HepG2 (cell line): Measurements from ENCODE around the gene GRAMD1A. TPM values are rescaled to one million over a fixed set of nuclear protein-coding genes. Genes with fewer than 3 reads are reported as not detected.

Experiments used
- ARHGAP35 ChIP-seq: sonication (generic); formaldehyde crosslinking; IDR thresholded peaks from 2 replicates; pipeline ENCODE4 v1.9.0; 2022; ENCODE audit warnings: mild to moderate bottlenecking, inconsistent platforms, moderate library complexity, missing genetic modification reagents, borderline replicate concordance
- ARID2 ChIP-seq: sonication (generic); formaldehyde crosslinking; IDR thresholded peaks from 2 replicates; pipeline ENCODE4 v1.8.1; 2022; ENCODE audit warnings: mild to moderate bottlenecking, missing genetic modification reagents, borderline replicate concordance
- DNMT3B ChIP-seq: conservative IDR thresholded peaks from 2 replicates; pipeline ENCODE4 v1.6.1; 2016; ENCODE audit warnings: missing biosample characterization, control low read depth
- FOSL2 ChIP-seq: sonication (generic); formaldehyde crosslinking; IDR thresholded peaks from 2 replicates; pipeline ENCODE4 v1.4.0; 2020; ENCODE audit warnings: missing genetic modification reagents
- HES4 ChIP-seq: sonication (generic); formaldehyde crosslinking; IDR thresholded peaks from 2 replicates; pipeline ENCODE4 v1.9.0; 2021; ENCODE audit warnings: mild to moderate bottlenecking, missing genetic modification reagents, borderline replicate concordance
- HMG20A ChIP-seq: IDR thresholded peaks from 2 replicates; pipeline ENCODE4 v1.6.1; 2016; ENCODE audit warnings: borderline replicate concordance
- NFATC3 ChIP-seq: sonication (generic); formaldehyde crosslinking; IDR thresholded peaks from 2 replicates; pipeline ENCODE4 v1.5.1; 2020; ENCODE audit warnings: mild to moderate bottlenecking, missing genetic modification reagents
- NR2F6 ChIP-seq, 2 experiments: IDR thresholded peaks; 2 replicates each; pipeline ENCODE4 v1.6.1; 2016; ENCODE audit warnings: antibody characterized with exemption in 1 of 2, mild to moderate bottlenecking in 1 of 2
- PAF1 ChIP-seq: IDR thresholded peaks from 2 replicates; pipeline ENCODE4 v1.6.1; 2016; ENCODE audit warnings: missing genetic modification reagents, missing compliant biosample characterization
- PAWR ChIP-seq: sonication (generic); formaldehyde crosslinking; IDR thresholded peaks from 2 replicates; pipeline ENCODE4 v1.4.0; 2020; ENCODE audit warnings: missing genetic modification reagents, mild to moderate bottlenecking, borderline replicate concordance
- RBFOX2 ChIP-seq: fragments of 200-400 bp; formaldehyde crosslinking; IDR thresholded peaks from 2 replicates; pipeline ENCODE4 v1.6.1; 2017; ENCODE audit warnings: low read depth, mild to moderate bottlenecking, low read length
- SAFB2 ChIP-seq: sonication (generic); formaldehyde crosslinking; IDR thresholded peaks from 2 replicates; pipeline ENCODE4 v1.5.1; 2020; ENCODE audit warnings: missing genetic modification reagents, low read depth, mild to moderate bottlenecking, borderline replicate concordance
- TGIF2 ChIP-seq: IDR thresholded peaks from 2 replicates; pipeline ENCODE4 v1.6.1; 2016; ENCODE audit warnings: control low read depth, missing compliant biosample characterization
- XRCC5 ChIP-seq: fragments of 200-400 bp; formaldehyde crosslinking; optimal IDR thresholded peaks from 2 replicates; pipeline ENCODE3; 2017; ENCODE audit warnings: mild to moderate bottlenecking, low read length
- ZFP62 ChIP-seq: sonication (generic); formaldehyde crosslinking; IDR thresholded peaks from 2 replicates; pipeline ENCODE4 v1.4.0; 2020; ENCODE audit warnings: missing genetic modification reagents
- ZNF136 ChIP-seq: sonication (generic); formaldehyde crosslinking; IDR thresholded peaks from 2 replicates; pipeline ENCODE4 v1.8.1; 2022; ENCODE audit warnings: low read depth, mild to moderate bottlenecking, moderate library complexity, missing genetic modification reagents
- ZNF282 ChIP-seq: fragments of 450-650 bp; IDR thresholded peaks from 2 replicates; pipeline ENCODE4 v1.6.1; 2018; ENCODE audit not compliant: partially characterized antibody
- ZNF430 ChIP-seq: sonication (generic); formaldehyde crosslinking; IDR thresholded peaks from 2 replicates; pipeline ENCODE4 v1.9.0; 2021; ENCODE audit warnings: mild to moderate bottlenecking, missing genetic modification reagents
- polyA plus RNA-seq, 8 experiments: library from polyadenylated mRNA; depleted of rRNA in 3 of 8; stranded (reverse) in 7 of 8; unstranded in 1 of 8; fragments of >200 nt; fragmentation: Illumina TruSeq in 4 of 8; extraction: Trizol in 4 of 8; gene quantifications; 2 replicates each; pipeline versions ENCODE4 v1.2.1 to v1.2.3, GENCODE V29; 2011 to 2016; ENCODE audit warnings: low read depth in 4 of 8, missing spikeins in 1 of 8, mixed read lengths in 1 of 8; ENCODE audit not compliant: insufficient read depth in 1 of 8
- total RNA-seq, 5 experiments: library from RNA; depleted of rRNA; stranded (reverse); fragments of >200 nt; fragmentation: Illumina TruSeq; extraction: Trizol; gene quantifications; 2 replicates each; pipeline ENCODE4 v1.2.3, GENCODE V29; 2016; ENCODE audit warnings: low read depth in 1 of 5
- TF ChIP-seq, protein P1 (sequence below): sonication (generic); formaldehyde crosslinking; IDR thresholded peaks from 2 replicates; pipeline ENCODE4 v1.4.0; 2020; ENCODE audit warnings: missing genetic modification reagents
- TF ChIP-seq, protein P2 (sequence below): IDR thresholded peaks from 2 replicates; pipeline ENCODE4 v1.6.1; 2016; ENCODE audit warnings: low read depth, borderline replicate concordance
- TF ChIP-seq, protein P3 (sequence below): sonication (generic); formaldehyde crosslinking; IDR thresholded peaks from 2 replicates; pipeline ENCODE4 v1.4.0; 2020; ENCODE audit warnings: missing genetic modification reagents

GRAMD1A gene
- total and polyA plus RNA-seq, 2 of the 13 experiments (the other 11 are each of a cell fraction or from before 2014, with no cell fraction given) = 14.7 to 181 TPM

- TF ChIP-seq, protein P1, sequence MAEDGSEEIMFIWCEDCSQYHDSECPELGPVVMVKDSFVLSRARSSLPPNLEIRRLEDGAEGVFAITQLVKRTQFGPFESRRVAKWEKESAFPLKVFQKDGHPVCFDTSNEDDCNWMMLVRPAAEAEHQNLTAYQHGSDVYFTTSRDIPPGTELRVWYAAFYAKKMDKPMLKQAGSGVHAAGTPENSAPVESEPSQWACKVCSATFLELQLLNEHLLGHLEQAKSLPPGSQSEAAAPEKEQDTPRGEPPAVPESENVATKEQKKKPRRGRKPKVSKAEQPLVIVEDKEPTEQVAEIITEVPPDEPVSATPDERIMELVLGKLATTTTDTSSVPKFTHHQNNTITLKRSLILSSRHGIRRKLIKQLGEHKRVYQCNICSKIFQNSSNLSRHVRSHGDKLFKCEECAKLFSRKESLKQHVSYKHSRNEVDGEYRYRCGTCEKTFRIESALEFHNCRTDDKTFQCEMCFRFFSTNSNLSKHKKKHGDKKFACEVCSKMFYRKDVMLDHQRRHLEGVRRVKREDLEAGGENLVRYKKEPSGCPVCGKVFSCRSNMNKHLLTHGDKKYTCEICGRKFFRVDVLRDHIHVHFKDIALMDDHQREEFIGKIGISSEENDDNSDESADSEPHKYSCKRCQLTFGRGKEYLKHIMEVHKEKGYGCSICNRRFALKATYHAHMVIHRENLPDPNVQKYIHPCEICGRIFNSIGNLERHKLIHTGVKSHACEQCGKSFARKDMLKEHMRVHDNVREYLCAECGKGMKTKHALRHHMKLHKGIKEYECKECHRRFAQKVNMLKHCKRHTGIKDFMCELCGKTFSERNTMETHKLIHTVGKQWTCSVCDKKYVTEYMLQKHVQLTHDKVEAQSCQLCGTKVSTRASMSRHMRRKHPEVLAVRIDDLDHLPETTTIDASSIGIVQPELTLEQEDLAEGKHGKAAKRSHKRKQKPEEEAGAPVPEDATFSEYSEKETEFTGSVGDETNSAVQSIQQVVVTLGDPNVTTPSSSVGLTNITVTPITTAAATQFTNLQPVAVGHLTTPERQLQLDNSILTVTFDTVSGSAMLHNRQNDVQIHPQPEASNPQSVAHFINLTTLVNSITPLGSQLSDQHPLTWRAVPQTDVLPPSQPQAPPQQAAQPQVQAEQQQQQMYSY (CRISPR knock-in tag) = no peak
- TF ChIP-seq ZNF136 (CRISPR knock-in tag) = no peak
- TF ChIP-seq HMG20A = no peak; the same call in 1 of the 2 replicates
- no peak for TF ChIP-seq ARID2
- TF ChIP-seq TGIF2 (CRISPR knock-in tag) = no peak
- peak; percentile 4 for TF ChIP-seq XRCC5
- TF ChIP-seq ZNF282 = no peak
- peak; percentile 84 for TF ChIP-seq RBFOX2
- peak; percentile 54; the same call in 1 of the 2 replicates for TF ChIP-seq NR2F6 (IDR thresholded peaks at IDR 0.05)
- TF ChIP-seq NR2F6 (CRISPR knock-in tag; IDR thresholded peaks at IDR 0.05) = peak; percentile 67
- TF ChIP-seq ARHGAP35 (CRISPR knock-in tag) = 0 out of 2 replicates have a peak, but pooled peaks have one; percentile 60
- TF ChIP-seq, protein P2, sequence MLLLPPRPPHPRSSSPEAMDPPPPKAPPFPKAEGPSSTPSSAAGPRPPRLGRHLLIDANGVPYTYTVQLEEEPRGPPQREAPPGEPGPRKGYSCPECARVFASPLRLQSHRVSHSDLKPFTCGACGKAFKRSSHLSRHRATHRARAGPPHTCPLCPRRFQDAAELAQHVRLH (CRISPR knock-in tag) = peak; percentile 28; the same call in 1 of the 2 replicates
- TF ChIP-seq DNMT3B = no peak
- TF ChIP-seq NFATC3 (CRISPR knock-in tag) = no peak
- no peak for TF ChIP-seq ZFP62 (CRISPR knock-in tag)
- TF ChIP-seq SAFB2 (CRISPR knock-in tag) = no peak
- no peak for TF ChIP-seq PAF1 (CRISPR knock-in tag)
- TF ChIP-seq, protein P3, sequence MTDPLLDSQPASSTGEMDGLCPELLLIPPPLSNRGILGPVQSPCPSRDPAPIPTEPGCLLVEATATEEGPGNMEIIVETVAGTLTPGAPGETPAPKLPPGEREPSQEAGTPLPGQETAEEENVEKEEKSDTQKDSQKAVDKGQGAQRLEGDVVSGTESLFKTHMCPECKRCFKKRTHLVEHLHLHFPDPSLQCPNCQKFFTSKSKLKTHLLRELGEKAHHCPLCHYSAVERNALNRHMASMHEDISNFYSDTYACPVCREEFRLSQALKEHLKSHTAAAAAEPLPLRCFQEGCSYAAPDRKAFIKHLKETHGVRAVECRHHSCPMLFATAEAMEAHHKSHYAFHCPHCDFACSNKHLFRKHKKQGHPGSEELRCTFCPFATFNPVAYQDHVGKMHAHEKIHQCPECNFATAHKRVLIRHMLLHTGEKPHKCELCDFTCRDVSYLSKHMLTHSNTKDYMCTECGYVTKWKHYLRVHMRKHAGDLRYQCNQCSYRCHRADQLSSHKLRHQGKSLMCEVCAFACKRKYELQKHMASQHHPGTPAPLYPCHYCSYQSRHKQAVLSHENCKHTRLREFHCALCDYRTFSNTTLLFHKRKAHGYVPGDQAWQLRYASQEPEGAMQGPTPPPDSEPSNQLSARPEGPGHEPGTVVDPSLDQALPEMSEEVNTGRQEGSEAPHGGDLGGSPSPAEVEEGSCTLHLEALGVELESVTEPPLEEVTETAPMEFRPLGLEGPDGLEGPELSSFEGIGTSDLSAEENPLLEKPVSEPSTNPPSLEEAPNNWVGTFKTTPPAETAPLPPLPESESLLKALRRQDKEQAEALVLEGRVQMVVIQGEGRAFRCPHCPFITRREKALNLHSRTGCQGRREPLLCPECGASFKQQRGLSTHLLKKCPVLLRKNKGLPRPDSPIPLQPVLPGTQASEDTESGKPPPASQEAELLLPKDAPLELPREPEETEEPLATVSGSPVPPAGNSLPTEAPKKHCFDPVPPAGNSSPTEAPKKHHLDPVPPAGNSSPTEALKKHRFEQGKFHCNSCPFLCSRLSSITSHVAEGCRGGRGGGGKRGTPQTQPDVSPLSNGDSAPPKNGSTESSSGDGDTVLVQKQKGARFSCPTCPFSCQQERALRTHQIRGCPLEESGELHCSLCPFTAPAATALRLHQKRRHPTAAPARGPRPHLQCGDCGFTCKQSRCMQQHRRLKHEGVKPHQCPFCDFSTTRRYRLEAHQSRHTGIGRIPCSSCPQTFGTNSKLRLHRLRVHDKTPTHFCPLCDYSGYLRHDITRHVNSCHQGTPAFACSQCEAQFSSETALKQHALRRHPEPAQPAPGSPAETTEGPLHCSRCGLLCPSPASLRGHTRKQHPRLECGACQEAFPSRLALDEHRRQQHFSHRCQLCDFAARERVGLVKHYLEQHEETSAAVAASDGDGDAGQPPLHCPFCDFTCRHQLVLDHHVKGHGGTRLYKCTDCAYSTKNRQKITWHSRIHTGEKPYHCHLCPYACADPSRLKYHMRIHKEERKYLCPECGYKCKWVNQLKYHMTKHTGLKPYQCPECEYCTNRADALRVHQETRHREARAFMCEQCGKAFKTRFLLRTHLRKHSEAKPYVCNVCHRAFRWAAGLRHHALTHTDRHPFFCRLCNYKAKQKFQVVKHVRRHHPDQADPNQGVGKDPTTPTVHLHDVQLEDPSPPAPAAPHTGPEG = no peak
- no peak for TF ChIP-seq HES4
- TF ChIP-seq ZNF430 (CRISPR knock-in tag) = peak; percentile 62; the same call in 1 of the 2 replicates
- no peak for TF ChIP-seq PAWR
- TF ChIP-seq FOSL2 (CRISPR knock-in tag) = peak; percentile 26; the same call in 1 of the 2 replicates
Measured at GRCh38 chr19:35042056-35042730, 42.1 kb downstream of the GRAMD1A start (continued).
